ENCODE measurements around the gene FAM89A.
"Not testable (repeated sequence)": the region's sequence is repeated elsewhere in the genome, so short reads cannot be mapped to it uniquely, and the experiment has no call there.

The FAM89A gene

DNA sequence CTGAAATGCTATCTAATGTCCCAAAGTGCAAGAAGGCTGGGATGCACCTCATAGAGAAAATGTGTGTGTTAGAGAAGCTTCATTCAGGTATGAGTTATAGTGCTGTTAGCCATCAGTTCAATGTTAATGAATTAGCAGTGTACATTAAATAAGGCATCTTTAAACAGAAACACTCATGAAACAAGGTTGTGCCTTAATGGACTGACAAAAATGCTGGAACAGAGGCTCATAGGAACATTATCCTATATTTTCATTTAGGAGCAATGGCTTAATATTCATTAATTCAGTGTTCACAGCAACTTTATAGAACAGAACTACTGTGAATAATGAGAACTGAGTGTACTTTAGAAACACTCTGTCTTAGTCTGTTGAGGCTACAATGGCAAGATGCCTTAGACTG, 15.2 kb upstream of the FAM89A start:
- no peak for DNase-seq (ENCODE audit: low read depth)

DNA sequence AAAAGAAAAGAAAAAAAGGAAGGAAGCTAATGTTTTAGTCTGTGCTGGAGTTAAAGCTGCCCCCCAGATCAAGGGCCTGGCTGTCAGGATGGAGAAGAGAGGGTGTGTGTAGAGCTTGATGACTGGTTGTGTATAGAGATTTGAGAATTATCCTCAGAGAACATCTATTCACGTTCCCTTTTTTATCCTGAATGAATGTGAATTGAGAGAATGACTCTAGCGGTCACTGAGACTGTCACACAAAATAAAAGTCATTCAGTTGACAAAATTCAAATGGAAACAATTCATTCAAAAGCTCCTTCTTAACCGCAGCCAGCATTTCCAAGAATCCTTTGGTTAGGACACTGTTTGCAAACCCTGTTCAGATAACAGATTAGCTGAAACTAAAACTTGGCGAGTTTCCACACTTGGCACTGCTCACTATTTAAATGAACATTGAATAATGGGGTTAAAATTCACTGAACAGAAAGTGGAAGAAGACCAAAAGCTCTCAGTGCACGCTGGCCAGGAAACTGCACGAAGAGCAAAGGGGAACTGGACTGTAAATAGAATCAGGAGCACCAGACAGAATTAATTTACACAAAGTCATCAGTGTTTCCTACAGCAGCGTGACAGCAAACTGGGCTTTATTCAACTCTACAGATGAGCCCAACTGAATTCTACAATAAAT, 13.6 kb upstream of the FAM89A start:
- DNase-seq (ENCODE audit: low read depth) = no peak

DNA sequence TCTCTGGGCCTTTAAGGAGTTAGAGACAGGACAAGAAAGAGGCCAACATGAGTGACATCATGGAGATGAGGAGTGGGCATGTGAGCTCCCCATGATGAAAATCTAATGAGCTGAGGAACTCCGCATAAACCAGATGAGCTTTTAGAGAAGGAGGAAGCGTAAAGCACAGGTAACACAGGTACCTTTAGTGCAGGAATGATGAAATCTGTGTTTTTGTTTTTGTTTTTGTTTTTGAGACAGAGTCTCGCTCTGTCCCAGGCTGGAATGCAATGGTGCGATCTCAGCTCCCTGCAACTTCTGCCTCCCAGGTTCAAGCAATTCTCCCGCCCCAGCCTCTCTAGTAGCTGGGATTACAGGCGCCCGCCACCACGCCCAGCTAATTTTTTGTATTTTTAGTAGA, 12.7 kb upstream of the FAM89A start:
- DNase-seq (ENCODE audit: low read depth) = no peak

DNA sequence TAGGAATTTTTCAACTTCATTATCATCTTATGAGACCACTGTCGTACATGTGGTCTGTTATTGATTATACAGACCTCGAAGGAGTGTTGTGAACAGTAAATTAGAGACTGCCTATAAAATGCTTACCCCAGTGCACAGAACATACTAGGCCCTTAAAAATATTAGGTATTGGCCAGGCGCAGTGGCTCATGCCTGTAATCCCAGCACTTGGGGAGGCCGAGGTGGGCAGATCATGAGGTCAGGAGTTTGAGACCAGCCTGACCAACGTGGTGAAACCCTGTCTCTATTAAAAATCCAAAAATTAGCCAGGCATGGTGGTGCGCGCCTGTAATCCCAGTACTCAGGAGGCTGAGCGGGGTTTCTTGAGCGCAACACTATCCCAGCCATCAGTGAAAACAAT, 10.9 kb upstream of the FAM89A start:
- not testable (repeated sequence) for DNase-seq (ENCODE audit: low read depth)

DNA sequence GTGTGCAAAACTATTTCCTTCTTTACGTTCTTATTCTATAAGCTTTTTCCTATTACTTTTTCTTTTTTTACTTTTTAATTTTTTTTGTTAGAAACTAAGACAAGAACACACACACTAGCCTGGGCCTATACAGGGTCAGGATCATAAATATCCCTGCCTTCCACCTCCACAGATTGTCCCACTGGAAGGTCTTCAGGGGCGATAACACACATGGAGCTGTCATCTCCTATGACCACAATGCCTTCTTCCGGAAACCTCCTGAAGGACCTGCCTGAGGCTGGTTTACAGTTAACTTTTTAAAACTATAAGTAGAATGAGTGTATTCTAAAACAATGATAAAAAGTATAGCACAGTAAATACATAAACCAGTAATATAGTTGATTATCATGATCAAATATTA, 10.3 kb upstream of the FAM89A start:
- no peak for DNase-seq (ENCODE audit: low read depth)

DNA sequence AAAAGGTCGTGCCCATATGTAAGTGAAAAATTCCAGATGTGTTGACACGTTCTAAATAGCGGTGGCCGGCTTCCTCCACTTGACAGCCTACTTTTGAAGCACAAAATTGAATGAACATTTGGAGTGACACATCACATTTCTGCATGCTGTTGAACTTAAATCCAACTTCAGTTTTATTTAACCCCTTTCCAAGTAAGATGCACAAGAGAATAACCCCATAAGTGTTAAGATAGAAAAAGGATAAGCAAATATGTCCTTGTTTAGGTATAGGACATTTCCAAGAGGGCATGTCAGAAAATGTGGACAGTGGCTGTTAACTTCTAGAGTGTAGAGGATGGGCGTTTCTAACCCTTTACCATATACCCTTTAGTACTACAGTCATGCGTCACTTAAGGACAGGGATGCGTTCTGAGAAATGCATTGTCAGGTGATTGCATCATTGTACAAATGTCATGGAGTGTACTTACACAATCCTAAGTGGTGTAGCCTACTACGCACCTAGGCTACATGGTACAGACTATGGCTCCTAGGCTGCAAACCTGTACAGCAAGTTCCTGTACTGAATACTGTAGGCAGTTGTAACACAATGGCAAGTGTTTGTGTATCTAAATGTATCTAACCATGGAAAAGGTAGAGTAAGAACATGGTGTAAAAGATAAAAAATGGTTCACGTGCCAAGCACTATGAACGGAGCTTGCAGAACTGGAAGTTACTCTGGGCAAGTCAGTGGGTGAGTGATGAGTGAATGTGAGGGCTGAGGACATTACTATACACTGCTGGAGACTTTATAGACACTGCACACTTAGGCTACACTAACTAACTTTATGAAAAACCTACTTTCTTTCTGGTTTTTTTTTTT, 9.3 kb upstream of the FAM89A start:
- DNase-seq (ENCODE audit: low read depth) = no peak

DNA sequence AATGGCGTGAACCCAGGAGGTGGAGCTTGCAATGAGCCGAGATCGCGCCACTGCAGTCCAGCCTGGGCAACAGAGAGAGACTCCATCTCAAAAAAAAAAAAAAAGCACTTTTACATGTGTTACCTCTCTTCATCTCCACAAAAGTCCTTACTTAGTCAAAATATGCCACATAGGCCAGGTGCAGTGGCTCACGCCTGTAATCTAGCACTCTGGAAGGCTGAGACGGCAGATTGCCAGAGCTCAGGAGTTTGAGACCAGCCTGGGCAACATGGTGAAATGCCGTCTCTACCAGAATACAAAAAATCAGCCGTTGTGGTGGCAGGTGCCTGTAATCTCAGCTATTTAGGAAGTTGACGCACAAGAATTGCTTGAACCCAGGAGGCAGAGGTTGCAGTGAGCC, 8.4 kb upstream of the FAM89A start:
- DNase-seq (ENCODE audit: low read depth) = not testable (repeated sequence)

DNA sequence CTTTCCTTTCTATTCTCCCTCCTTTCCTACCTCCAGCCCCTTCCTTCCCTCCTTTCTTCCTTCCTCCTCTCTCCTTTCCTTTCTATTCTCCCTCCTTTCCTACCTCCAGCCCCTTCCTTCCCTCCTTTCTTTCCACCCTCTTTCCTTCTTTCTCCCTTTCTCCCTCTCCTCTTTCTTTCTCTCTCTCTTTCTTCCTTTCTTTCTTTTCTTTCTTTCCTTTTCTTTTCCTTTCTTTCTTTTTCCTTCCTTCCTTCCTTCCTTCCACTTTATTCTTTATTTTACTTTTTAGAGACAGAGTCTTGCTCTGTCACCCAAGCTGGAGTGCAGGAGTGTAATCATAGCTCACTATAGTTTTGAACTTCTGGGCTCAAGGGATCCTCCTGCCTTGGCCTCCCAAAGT, 7.5 kb upstream of the FAM89A start:
- not testable (repeated sequence) for DNase-seq (ENCODE audit: low read depth)

DNA sequence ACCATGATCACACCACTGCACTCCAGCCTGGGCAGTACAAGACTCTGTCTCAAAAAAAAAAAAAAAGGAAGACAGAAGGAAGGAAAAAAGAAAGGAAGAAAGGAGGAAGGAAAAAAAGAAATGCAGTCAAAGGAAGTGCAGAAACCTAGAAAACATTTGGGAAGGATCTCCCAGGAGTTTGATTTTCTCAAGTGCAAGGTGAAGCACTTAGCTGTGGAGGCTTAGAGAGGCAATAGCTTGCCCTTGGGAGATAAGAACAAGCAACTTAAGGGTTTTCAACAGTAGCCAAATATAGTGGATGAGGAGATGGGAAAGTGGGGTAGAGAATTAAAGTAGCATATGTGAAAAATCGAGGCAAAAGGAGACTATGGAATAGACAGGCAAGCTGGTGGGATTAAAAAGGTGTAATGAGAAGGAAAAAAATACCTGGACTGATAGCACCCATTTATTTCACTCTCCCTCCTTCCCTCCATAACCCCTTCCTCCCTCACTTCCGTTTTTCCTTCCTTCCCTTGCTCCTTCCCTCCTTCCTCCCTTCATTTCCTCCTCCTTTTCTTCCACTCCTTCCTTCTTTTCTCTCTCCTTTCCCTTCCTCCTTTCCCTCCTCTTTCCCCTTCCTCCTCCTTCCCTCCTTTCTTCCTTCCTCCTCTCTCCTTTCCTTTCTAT, 6.8 kb upstream of the FAM89A start:
- no peak for DNase-seq (ENCODE audit: low read depth)

DNA sequence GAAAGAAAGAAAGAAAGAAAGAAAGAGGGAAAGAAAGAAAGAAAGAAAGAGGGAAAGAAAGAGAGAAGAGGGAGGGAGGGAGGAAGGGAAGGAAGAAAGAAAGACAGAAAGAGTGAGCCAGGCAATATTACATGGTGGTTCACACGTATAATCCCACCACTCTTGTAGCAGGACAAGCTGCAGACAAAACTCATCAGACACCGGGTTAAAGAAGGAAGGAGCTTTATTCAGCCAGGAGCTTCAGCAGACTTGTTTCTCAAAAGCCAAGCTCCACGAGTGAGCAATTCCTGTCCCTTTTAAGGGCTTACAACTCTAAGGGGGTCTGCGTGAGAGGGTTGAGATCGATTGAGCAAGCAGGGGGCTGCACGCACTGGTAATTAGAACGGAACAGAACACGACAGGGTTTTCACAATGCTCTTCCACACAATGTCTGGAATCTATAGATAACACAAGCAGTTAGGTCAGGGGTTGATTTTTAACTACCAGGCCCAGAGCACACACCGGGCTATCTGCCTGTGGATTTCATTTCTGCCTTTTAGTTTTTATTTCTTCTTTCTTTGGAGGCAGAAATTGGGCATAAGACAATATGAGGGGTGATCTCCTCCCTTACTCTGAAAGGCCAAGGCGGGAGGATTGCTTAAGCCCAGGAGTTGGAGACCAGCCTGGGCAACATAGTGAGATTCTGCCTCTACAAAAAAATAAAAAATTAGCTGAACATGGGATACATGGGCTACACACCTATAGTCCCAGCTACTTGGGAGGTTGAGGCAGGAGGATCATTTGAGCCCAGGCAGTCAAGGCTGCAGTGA, 6.1 kb upstream of the FAM89A start:
- DNase-seq (ENCODE audit: low read depth) = not testable (repeated sequence)

DNA sequence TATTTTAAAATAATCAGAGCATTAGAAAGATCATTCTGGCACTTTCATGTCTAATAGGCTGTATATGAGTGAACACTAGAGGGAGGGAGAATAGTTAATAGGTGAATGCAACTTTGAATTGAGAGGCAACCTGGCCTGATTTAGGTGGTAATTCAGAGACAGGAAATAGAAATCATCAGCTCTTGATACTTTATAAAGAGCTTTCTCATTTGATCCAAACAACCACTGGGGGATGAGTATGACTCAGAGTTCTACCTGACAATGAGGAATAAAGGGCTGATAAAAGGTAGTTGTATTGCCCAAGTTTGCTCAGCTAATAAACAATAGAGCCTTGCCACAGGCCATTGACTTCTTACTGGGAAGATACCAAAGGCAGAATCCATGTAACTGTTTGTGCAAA, 5.2 kb upstream of the FAM89A start:
- no peak for DNase-seq (ENCODE audit: low read depth)

DNA sequence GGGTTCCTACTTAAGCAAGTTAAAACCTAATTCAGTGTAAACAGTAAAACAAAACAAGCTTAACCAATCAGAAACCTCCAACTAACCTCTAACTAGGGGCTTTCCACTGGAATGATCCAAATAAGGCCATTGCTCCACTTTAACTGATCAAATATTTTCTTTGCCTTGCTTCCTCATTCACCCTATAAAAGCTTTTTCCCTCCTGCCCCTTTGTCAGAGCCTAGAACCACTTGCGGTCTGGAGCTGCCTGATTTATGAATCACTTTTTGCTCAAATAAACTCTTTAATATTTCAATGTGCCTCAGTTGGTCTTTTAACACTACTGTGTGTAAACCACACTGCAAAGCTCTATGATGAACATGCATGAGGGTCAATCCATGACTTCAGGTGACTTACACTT, 4.5 kb upstream of the FAM89A start:
- DNase-seq (ENCODE audit: low read depth) = no peak

DNA sequence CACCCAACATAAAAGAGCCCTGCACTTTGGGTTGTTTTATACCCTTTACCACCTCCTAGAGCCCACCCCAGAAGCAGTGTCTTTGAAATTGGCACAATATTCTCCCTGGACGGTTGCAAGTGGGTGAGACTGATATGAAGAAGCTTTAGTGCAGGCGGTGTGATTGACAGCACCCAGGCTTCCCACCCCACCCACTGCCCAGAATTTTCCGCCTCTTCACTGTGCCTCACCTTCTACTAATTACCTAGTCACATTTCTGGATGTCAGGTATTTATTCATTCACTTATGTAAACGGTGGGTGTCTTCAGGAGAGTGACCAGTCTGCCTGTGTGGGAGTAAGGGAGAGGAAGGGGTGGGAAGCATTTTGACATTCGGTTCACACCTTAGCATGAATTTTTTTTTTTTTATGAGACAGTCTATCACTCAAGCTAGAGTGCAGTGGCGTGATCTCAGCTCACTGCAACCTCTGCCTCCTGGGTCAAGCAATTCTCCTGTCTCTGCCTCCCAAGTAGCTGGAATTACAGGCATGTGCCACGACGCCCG, 1.7 kb upstream of the FAM89A start:
- no peak for DNase-seq (ENCODE audit: low read depth)

DNA sequence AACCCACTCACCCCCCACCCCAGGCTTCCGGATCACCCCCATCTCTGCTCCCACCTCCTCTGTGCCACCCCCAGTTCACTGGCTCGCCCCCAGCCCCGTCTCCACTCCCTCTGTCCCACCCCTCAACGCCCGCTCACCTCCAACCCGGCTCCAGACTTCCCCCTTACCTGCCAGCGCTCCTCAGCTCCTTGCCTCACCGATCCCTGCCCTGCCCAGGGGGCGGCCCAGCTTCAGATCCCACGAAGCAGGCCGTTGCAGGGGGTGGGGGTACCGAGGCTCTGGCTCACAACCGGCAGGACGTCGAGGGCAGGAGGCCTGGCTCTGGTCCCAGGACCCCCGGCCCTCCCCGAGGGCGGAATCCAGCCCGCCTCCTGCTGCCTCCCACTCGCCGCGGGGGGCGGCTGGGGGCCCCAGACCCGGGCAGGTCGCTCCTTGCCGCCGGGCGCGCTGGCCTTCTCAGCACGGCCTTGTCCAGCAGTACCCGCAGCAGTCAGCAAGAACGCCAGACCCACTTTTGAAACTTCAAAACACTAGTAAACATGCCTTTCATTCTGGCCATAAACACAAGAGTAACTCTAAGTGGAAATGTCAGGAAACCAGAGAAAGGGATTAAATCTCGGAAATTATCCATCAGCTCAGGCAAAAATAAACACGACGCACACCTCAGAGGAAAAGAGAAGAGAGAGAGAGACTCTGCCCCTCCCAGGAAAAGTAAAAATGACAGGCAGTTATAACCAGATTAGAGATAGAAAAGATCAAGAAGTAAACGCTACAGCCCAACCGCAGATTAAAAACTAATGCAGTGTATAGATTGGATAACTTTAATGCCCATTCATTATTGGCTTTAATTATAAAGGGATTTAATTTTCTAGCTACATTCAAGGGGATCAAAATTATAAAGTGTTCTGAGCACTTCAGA, 1.0 kb upstream of the FAM89A start:
- no peak for DNase-seq (ENCODE audit: low read depth)

DNA sequence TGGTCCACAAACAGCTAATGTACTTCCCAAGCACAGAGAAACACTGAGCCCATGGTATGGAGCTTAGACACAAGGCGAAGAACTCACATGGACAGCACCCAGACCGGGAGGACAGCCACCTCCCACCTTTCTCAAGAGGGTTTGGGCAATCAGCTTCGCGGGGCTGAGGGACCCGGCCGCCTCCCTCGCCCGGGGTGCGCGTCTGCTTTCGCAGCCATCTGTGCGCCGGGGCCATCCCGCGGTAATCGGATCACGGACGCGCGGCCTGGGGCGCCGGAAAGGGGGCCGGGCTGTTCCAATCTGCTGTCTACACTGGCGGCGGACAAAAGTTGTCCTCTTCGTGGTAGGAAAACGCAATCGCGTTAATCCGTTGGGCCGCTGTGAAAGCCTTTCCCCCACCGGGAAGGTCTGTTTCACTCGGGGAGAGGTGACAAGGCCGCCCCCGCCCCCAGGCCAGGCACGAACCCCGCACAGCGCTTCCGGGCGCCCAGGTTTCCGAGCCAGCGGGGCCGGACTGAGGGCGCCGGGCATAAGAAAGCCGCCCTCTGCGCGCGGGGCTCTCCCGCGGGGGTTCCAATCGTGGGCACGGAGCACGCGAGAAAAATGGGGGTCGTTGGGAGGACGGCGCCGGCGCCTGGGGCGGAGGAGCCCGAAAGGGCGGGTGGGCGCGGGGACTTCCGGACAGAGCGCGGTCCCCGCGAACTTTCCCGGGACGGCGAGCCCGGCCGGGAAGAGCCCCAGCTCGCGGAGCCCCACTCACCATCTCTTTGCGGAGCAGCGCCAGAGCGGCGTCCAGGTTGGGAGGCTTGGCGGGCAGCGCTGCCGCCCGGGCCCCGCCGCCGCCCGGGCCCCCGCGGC, 664 bp downstream of the FAM89A start:
- no peak for DNase-seq (ENCODE audit: low read depth)

DNA sequence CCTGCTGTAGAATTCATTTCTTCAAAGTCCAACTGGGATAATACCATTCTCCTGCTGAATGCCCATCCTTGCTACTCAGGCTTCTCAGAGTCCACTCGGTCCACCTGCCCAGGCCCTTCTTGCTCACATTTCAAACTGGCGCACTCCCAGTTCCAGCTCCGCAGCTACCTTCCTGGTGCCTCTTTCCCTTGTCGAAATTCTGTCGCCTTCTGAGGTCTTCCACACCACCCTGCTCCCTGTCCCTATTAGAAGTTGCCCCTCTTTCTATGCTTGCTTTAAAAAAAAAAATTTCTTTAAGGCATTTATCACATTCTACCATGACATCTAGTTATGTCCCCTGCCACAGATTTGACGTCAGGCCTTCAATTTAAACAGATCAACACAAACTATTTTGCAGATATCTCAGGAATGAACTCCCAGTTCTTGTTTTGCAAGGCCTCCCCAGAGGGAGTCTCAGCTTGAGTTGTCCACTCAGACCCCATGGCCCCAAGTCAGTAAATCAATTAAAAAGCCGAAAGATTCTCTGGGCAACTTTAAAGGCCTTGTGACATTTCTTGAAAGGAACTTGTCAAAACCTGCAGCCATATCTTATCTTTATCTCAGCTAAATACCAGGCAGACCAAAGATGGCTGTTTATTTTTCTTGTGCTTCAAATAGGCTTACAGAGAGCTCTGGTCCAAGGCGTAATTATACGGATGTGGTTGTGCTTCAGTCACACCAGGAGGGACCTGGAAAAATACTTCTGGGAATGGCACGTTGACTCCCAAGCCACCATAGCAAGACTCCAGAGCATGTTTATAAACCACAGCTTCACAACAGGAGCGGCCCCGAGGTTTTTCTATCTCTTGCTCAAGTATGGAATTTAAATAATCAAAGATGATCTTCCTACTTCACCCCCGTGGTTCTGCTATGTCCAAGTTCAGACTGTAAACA, 2.2 kb downstream of the FAM89A start:
- DNase-seq (ENCODE audit: low read depth) = no peak

DNA sequence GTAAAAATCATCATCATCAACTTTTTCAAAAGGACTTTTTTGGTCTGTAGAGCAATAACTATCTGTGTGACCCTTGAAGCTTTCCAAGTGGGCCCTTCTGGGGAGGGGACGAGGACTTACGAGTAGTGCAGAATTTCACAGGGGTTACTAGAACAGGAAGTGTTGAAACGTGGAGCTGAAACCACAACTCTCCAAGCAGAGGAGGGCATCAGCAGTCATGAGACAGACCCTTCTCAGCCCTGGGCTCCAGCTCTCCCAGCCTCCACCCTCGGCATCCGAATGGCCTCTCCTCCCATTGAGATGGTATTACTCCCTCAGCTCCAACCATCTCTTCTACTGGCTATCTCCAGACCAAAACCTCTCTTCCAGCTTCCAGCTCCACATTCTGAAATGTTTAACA, 3.6 kb downstream of the FAM89A start:
- DNase-seq (ENCODE audit: low read depth) = no peak

DNA sequence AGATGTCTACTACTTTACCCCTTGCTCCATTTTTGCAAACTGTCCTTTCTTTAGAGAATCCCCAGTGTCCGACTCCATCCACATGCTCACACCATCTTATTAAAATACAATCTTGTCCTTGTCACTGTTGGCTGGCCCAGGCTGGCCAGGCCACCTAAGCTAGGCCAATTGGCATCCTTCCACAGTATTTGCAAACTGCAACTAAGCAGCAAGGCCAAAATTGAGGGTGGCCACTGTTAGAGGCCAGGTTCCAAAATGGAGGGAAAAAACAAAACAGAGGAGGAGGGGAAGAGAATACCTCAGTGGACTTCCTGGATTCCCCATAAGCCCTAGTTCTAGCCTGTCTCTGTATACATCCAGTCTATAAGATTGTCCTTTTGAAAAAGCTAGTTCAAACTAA, 4.3 kb downstream of the FAM89A start:
- DNase-seq (ENCODE audit: low read depth) = no peak

DNA sequence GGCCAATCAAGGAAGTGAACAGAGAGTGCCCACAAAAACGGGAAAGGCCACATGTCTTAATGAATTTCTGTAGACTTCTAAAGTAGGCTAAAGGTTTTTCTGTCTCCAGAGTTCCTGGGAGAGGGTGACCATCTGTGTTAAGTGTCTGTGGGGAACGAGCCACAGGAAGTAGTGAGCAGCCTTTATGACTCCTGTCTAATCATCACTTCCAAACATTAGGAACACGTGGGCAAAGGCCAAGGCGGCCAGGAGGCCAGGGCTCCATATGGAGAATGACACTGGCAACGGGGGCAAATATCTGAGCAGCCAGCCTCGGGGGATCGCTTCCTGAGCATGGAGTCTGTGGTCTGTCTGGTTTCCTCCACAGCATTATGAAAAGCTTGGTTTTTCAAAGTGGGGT, 7.1 kb downstream of the FAM89A start:
- DNase-seq (ENCODE audit: low read depth) = no peak

Data from HS-27A (cell line).